K562 (cell line): ENCODE measurements around the gene C16orf86.

Source experiments
- CTCF ChIP-seq, 3 experiments: IDR thresholded peaks in 2 of 3; conservative IDR thresholded peaks in 1 of 3; 2 replicates each; pipeline ENCODE4 v1.5.1; 2011 to 2012; ENCODE audit warnings: low read length in 3 of 3, mild to moderate bottlenecking in 3 of 3, control low read depth in 2 of 3, improper control_type of control experiment in 1 of 3, inconsistent platforms in 1 of 3, low read depth in 1 of 3, mixed read lengths in 1 of 3, moderate library complexity in 1 of 3; ENCODE audit not compliant: insufficient read depth in 2 of 3
- CTCFL ChIP-seq: IDR thresholded peaks from 2 replicates; pipeline ENCODE4 v1.6.1; 2011; ENCODE audit warnings: borderline replicate concordance, low read depth, mild to moderate bottlenecking, moderate library complexity, low read length; ENCODE audit not compliant: insufficient read depth, poor library complexity, severe bottlenecking
- HNRNPL ChIP-seq: fragments of 200-400 bp; formaldehyde crosslinking; IDR thresholded peaks from 2 replicates; pipeline ENCODE4 v1.6.1; 2017; ENCODE audit warnings: low read depth, mild to moderate bottlenecking, low read length
- JUND ChIP-seq, 2 experiments: IDR thresholded peaks; 2 replicates in 1 of 2; 3 replicates in 1 of 2; pipeline ENCODE4 v1.6.1; 2011; ENCODE audit warnings: borderline replicate concordance in 2 of 2, low read depth in 2 of 2, low read length in 2 of 2, improper control_type of control experiment in 1 of 2, missing biosample characterization in 1 of 2, missing genetic modification characterization in 1 of 2, missing genetic modification reagents in 1 of 2
- NRF1 ChIP-seq, 2 experiments: fragments of 450-650 bp; IDR thresholded peaks in 1 of 2; conservative IDR thresholded peaks in 1 of 2; 2 replicates each; pipeline ENCODE4 v1.6.1; 2014; ENCODE audit warnings: mild to moderate bottlenecking in 2 of 2
- PHTF2 ChIP-seq: fragments of 250-450 bp; sonication (Bioruptor Pico); IDR thresholded peaks from 2 replicates; pipeline ENCODE4 v1.5.0; 2021; ENCODE audit warnings: mild to moderate bottlenecking
- POLR2B ChIP-seq: fragments of 450-650 bp; IDR thresholded peaks from 2 replicates; pipeline ENCODE4 v1.6.1; 2018; ENCODE audit warnings: low read depth; ENCODE audit not compliant: partially characterized antibody
- RAD21 ChIP-seq, 2 experiments: fragments of 250-450 bp in 1 of 2; fragments of 450-650 bp in 1 of 2; sonication (Bioruptor Pico) in 1 of 2; formaldehyde crosslinking in 1 of 2; IDR thresholded peaks in 1 of 2; conservative IDR thresholded peaks in 1 of 2; 2 replicates each; pipeline versions ENCODE4 v1.4.0 to v1.8.0; 2020 to 2022; ENCODE audit warnings: mild to moderate bottlenecking in 2 of 2, moderate library complexity in 1 of 2

- TF ChIP-seq RAD21 (CRISPR knock-in tag; conservative IDR thresholded peaks at IDR 0.05 in 1 of 2, IDR thresholded peaks at IDR 0.05 in 1 of 2) (no peak), POLR2B (no peak), JUND (IDR thresholded peaks at IDR 0.05; ENCODE audit: borderline replicate concordance, low read depth, low read length) (no peak), JUND (tag; IDR thresholded peaks at IDR 0.05; ENCODE audit: borderline replicate concordance, low read depth, low read length) (no peak), CTCFL (no peak), PHTF2 (CRISPR knock-in tag) (no peak), NRF1 (conservative IDR thresholded peaks at IDR 0.05 in 1 of 2, IDR thresholded peaks at IDR 0.05 in 1 of 2) (no peak), CTCF (IDR thresholded peaks at IDR 0.05 in 2 of 3, conservative IDR thresholded peaks at IDR 0.05 in 1 of 3; ENCODE audit: insufficient read depth in 2 of 3, low read depth in 1 of 3, low read length in 3 of 3) (no peak), HNRNPL (no peak)
Observed at GRCh38 chr16:67647111-67647651, 19.4 kb upstream of the C16orf86 start.
